Measurements from ENCODE around the gene CFAP119. TPM values are rescaled to one million over a fixed set of nuclear protein-coding genes. Genes with fewer than 3 reads are reported as not detected.

CFAP119 gene
- total RNA-seq, 4 donors from 2014 or later, result 3.7 to 12.6 (median 8.2) TPM

- DNase-seq (ENCODE audit: low spot score in 2 of 2), result no peak
- Histone ChIP-seq H3K27ac (no peak overlapping the region), H3K4me3 (no peak overlapping the region), H3K4me1 (peaks cover 0 to 14% (median 0%) of the 10 kb centered on the region in 4 donors), H3K9me3 (no peaks in the 10 kb centered on the region), H3K36me3 (peaks cover 3 to 91% (median 19%) of the 10 kb centered on the region in 3 donors), H3K27me3 (no peaks in the 10 kb centered on the region)
- TF ChIP-seq POLR2A (IDR thresholded peaks at IDR 0.05) (no peak), EP300 (IDR thresholded peaks at IDR 0.05) (no peak)
- TF ChIP-seq, protein P1, sequence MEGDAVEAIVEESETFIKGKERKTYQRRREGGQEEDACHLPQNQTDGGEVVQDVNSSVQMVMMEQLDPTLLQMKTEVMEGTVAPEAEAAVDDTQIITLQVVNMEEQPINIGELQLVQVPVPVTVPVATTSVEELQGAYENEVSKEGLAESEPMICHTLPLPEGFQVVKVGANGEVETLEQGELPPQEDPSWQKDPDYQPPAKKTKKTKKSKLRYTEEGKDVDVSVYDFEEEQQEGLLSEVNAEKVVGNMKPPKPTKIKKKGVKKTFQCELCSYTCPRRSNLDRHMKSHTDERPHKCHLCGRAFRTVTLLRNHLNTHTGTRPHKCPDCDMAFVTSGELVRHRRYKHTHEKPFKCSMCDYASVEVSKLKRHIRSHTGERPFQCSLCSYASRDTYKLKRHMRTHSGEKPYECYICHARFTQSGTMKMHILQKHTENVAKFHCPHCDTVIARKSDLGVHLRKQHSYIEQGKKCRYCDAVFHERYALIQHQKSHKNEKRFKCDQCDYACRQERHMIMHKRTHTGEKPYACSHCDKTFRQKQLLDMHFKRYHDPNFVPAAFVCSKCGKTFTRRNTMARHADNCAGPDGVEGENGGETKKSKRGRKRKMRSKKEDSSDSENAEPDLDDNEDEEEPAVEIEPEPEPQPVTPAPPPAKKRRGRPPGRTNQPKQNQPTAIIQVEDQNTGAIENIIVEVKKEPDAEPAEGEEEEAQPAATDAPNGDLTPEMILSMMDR (IDR thresholded peaks at IDR 0.05), result no peak
- WGBS, 2 donors, result 88% methylated on average over 6 of the region's 6 CpGs
Observed at GRCh38 chr16:30728321-30728720, 33.5 kb downstream of the CFAP119 start.

DNA sequence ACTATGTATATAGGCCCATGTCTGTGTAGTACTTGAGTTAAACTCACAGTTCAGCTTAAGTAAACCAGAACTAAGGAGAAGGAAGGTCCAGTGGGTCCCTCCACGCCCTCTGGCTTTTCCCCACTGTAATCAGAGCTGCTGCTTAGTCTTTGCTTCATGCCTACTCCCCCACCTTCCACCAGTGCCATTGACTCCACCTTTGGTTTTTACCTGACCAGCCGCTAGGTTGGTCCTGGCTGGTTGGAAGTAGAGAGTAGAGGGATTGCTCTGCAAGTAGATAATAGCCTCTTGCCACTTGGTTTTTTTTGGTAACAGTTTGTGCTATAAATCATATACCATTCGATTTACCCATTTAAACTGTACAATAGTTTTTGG is 36.5 kb downstream of the CFAP119 start:
- Histone ChIP-seq H3K4me3 (no peak overlapping the region), H3K4me1 (peaks cover 0 to 14% (median 0%) of the 10 kb centered on the region in 4 donors), H3K36me3 (peaks cover 6 to 91% (median 37%) of the 10 kb centered on the region in 3 donors), H3K27me3 (no peaks in the 10 kb centered on the region), H3K9me3 (no peaks in the 10 kb centered on the region), H3K27ac (peak overlapping the region in 2 of 4 donors; percentile 40)
- WGBS, 2 donors, result 87 to 88% methylated on average over 3 of the region's 3 CpGs
- DNase-seq (ENCODE audit: low spot score in 2 of 2), result no peak
- TF ChIP-seq POLR2A (IDR thresholded peaks at IDR 0.05) (no peak), EP300 (IDR thresholded peaks at IDR 0.05) (no peak)
- TF ChIP-seq, protein P1 (IDR thresholded peaks at IDR 0.05), result no peak

DNA sequence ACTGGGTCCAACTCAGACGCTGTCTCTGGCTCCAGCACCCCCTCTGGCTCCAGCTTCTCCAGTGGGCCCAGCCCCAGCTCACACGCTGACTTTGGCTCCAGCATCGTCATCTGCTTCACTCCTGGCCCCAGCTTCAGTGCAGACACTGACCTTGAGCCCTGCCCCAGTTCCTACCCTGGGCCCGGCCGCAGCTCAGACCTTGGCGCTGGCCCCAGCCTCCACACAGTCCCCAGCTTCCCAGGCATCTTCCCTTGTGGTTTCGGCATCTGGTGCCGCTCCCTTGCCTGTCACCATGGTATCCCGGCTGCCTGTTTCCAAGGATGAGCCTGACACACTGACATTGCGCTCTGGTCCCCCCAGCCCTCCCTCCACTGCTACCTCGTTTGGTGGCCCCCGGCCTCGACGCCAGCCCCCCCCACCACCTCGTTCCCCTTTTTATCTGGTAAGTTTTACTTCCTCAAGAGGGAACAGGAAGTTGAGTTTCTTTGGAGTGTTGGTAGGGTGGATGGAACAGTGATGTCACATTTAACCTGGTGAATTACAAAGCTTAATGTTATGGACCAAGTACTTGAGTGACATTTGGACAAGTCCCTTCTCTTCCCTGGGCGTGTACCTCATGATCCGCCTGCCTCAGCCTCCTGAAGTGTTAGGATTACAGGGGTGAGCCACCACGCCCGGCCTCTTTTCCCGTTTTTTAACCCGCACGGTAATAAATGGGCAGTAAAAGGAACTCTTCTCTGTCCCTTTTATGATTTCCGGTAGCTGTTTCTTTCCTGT is 37.0 kb downstream of the CFAP119 start:
- H3K27me3 ChIP-seq, result no peaks in the 10 kb centered on the region
- H3K27ac ChIP-seq, result peak overlapping the region in 2 of 4 donors; percentile 40
- TF ChIP-seq, protein P1 (IDR thresholded peaks at IDR 0.05), result no peak
- TF ChIP-seq POLR2A (IDR thresholded peaks at IDR 0.05) (no peak), EP300 (IDR thresholded peaks at IDR 0.05) (no peak)
- H3K9me3 ChIP-seq, result no peaks in the 10 kb centered on the region
- H3K4me3 ChIP-seq, result no peak overlapping the region
- no peak for DNase-seq (ENCODE audit: low spot score in 2 of 2)
- 81 to 83% methylated on average over 23 of the region's 23 CpGs for WGBS, 2 donors
- peaks cover 0 to 14% (median 0%) of the 10 kb centered on the region in 4 donors for H3K4me1 ChIP-seq
- peaks cover 7 to 91% (median 42%) of the 10 kb centered on the region in 3 donors for H3K36me3 ChIP-seq

- Histone ChIP-seq H3K9me3 (no peaks in the 10 kb centered on the region), H3K36me3 (peaks cover 6 to 91% (median 44%) of the 10 kb centered on the region in 3 donors), H3K27ac (no peak overlapping the region), H3K4me1 (peaks cover 0 to 8% (median 0%) of the 10 kb centered on the region in 4 donors), H3K4me3 (no peak overlapping the region), H3K27me3 (no peaks in the 10 kb centered on the region)
- no peak for DNase-seq (ENCODE audit: low spot score in 2 of 2)
- 91 to 95% methylated on average over 12 of the region's 12 CpGs for WGBS, 2 donors
- TF ChIP-seq EP300 (IDR thresholded peaks at IDR 0.05), result no peak
- TF ChIP-seq, protein P1 (IDR thresholded peaks at IDR 0.05), result no peak
- no peak for TF ChIP-seq POLR2A (IDR thresholded peaks at IDR 0.05)
Observed at GRCh38 chr16:30723725-30724355, 38.0 kb downstream of the CFAP119 start.

- Histone ChIP-seq H3K27me3 (no peaks in the 10 kb centered on the region), H3K4me3 (no peak overlapping the region), H3K9me3 (no peaks in the 10 kb centered on the region), H3K4me1 (peaks cover 0 to 8% (median 0%) of the 10 kb centered on the region in 4 donors), H3K36me3 (peaks cover 6 to 97% (median 52%) of the 10 kb centered on the region in 3 donors), H3K27ac (no peak overlapping the region)
- WGBS, 2 donors, result 81 to 84% methylated on average over 10 of the region's 10 CpGs
- TF ChIP-seq POLR2A (IDR thresholded peaks at IDR 0.05) (no peak), EP300 (IDR thresholded peaks at IDR 0.05) (no peak)
- TF ChIP-seq, protein P1 (IDR thresholded peaks at IDR 0.05), result no peak
- no peak for DNase-seq (ENCODE audit: low spot score in 2 of 2)
Observed at GRCh38 chr16:30722916-30723315, 38.9 kb downstream of the CFAP119 start.

All from tibial nerve (tissue), 4 donors.